Cortex of kidney (tissue), 1 donor: ENCODE measurements around the gene GNG14.
"Not testable (repeated sequence)": the region's sequence is repeated elsewhere in the genome, so short reads cannot be mapped to it uniquely, and the experiment has no call there.

ENCODE experiments used
- DNase-seq: peaks from one replicate; lab custom pipeline; 2025; lab: John Stamatoyannopoulos, UW

The GNG14 gene

GRCh38 chr19:12667731-12668302, 20.0 kb upstream of the GNG14 start:
- DNase-seq: no peak

- DNase-seq: no peak
Measured at GRCh38 chr19:12668346-12668745, 19.5 kb upstream of the GNG14 start.

- DNase-seq: no peak
Measured at GRCh38 chr19:12668932-12669269, 18.9 kb upstream of the GNG14 start.

DNA sequence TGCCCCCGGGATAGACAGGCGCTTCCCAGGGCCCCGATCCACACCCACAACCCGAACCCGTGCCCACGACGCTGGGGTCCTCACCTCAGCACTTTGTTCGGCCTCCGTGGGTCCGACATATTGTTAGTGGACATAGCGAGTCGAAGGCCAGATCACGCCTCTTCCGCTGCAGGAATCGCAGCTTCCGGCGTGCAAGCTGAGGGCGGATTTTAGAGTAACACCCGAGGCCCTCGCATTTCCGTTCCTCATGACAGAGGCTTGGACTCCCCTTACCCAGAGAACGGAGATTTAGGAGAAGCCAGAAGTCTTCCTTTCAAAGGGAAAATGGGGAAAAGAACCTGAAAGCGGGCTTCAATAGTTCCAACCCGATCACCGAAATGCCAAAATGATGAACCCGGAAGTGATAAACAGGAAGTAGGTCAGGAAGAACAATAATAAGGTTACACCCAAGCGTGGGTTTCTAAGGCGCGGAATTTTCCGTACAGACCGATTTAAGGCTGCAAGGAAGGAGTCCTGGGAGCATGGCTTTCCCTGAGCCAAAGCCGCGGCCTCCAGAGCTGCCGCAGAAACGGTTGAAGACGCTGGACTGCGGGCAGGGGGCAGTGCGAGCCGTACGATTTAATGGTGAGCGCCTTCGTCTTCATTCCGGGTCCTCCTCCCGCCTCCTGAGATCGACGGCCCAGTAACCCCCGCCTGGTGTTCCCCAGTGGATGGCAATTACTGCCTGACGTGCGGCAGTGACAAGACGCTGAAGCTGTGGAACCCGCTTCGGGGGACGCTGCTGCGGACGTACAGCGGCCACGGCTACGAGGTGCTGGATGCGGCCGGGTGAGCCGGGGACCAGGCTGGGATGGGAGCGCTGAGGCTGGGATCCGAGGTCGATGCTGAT, 18.3 kb upstream of the GNG14 start:
- DNase-seq: no peak

DNA sequence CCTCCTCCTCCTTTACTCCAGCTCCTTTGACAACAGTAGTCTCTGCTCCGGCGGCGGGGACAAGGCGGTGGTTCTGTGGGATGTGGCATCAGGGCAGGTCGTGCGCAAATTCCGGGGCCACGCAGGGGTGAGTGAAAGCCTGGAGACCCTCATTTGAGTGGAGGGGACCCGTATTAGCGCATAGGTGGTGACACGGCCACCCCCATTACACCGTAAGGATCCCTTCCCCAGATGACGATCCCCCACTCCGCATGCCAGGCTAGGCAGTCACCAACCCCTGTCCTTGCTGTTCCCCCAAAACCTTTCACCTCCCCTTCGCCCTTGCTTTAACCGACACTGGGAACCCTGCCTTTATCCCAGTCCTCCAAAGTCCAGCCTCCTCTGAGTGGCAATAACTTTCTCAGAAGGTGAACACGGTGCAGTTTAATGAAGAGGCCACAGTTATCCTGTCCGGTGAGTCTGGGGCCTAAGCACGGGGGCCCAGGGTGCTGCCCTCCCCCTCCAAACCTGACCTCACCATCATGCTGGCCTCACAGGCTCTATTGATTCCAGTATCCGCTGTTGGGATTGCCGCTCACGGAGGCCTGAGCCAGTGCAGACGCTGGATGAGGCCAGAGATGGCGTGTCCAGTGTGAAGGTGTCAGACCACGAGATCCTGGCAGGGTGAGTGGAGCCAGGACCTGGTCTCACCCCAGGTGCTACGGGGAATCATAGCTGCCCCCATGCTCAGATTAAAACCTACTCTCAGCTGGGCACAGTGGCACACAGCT, 17.5 kb upstream of the GNG14 start:
- no peak for DNase-seq

DNA sequence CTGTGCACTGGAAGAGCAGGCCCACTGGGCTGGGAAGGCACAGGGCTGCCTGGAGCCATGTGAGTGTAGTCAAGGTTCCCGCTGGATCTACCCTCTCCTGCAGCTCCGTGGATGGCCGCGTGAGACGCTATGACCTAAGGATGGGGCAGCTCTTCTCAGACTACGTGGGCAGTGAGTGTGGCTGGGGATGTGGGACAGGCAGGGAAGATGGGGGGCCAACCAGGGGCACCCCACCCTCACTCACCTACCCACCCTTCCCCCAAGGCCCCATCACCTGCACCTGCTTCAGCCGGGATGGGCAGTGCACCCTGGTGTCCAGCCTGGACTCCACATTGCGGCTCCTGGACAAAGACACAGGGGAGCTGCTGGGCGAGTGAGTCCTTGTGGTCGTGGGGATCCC, 15.1 kb upstream of the GNG14 start:
- no peak for DNase-seq

DNA sequence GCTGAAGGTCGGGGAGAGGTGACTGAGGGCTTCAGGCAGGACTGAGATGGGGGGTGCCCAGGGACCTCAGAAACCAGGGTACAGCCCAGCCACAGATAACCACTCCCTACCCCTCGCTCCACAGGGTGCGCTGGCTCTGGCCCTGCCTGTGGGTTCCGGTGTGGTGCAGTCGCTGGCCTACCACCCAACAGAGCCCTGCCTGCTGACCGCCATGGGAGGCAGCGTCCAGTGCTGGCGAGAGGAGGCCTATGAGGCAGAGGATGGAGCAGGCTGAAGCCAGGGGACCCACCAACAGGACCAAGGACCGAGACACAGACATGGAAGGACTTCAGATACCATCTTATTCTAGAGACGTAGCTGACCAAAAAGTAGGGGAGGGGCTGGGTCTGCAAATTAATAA, 12.4 kb upstream of the GNG14 start:
- DNase-seq: no peak

GRCh38 chr19:12675940-12676339, 11.9 kb upstream of the GNG14 start:
- DNase-seq: no peak

DNA sequence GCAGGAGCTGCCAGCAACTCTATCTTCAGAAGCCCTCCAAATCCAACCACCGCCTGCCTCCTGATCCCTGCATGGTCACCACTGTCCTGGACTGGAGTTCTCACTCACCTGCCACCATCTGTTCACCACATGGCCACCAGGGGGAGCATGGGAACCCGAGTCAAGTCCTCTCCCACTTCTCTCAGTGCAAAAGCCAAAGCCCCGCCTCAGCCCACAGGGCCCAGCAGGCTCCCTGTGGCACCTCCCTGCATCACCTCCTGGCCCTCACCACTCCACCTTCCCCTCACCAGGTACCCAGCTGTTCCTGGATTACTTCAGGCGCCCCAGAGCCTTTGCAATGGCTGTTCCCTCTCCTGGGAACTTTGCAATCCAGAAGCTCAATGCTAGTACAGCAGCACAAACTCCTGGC, 11.4 kb upstream of the GNG14 start:
- no peak for DNase-seq

DNA sequence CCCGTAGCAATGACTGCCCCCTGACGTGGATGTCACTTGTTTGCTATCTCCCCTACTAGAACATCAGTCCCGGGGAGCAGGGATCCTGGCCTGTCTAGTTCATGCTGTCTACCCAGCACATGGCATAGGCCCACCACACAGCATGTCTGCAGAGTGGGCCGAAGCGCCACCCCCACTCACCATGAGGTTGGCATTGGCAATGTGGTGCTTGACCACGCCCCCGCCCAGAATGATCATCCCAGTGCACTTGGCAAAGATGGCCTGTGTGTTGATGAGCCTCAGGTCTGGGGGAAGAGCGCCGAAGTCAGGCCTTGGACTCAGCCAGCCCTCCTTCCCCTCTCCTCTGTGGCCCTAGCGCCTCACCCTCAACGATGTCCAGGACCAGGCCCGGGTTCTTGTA, 10.9 kb upstream of the GNG14 start:
- no peak for DNase-seq

DNA sequence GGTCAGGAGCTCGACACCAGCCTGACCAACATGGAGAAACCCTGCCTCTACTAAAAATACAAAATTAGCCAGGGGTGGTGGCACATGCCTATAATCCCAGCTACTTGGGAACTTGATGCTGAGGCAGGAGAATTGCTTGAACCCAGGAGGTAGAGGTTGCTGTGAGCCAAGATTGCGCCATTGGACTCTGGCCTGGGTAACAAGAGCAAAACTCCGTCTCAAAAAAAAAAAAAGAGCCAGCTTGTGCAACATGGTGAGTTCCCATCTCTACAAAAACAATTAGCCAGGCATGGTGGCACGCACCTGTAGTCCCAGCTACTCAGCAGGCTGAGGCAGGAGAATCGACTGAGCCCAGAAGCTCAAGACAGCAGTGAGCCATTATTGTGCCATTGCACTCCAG, 9.8 kb upstream of the GNG14 start:
- not testable (repeated sequence) for DNase-seq

- DNase-seq: no peak
Measured at GRCh38 chr19:12680034-12680433, 7.8 kb upstream of the GNG14 start.

- DNase-seq: no peak
Measured at GRCh38 chr19:12681074-12681987, 6.5 kb upstream of the GNG14 start, which contains the start of gene DHPS. TSS of gene DHPS (minus strand) at chr19:12681880. CDS start at chr19:12681766, 114 bp downstream.

- DNase-seq: no peak
Measured at GRCh38 chr19:12685831-12686230, 2.0 kb upstream of the GNG14 start.

- no peak for DNase-seq
Measured at GRCh38 chr19:12689012-12689411, 1.2 kb downstream of the GNG14 start.

DNA sequence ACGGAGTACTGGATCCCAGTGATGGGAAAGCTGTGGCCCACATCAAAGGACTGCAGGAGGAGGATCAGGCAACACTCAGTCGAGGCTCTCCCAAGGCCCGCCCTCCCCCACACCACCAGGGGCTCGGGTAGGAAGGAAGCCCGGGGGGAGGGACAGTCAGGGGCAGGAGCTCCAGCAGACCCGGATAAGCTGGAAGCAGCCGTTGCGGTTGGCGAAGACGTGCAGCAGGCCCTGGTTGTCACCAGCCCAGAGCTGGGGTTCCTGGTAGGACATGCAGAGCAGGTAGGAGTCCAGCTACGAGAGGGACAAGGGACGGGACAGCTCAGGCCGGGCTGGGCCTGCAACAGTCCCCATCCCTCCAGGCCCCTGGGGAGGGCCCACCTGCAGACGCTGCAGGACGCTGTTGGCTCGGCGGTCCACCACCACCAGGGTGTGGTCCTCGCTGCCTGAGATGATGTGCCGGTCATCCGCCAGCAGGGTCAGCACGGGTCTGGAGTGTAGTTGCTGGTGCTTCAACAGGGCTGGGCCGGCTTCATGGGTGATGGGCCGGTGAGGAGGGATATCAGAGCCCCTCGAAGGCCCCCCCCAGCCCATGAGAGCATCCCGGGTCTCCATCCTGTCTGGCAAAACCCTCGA, 1.9 kb downstream of the GNG14 start:
- DNase-seq: no peak

- DNase-seq: no peak
Measured at GRCh38 chr19:12692960-12693359, 5.2 kb downstream of the GNG14 start.

- no peak for DNase-seq
Measured at GRCh38 chr19:12694641-12695040, 6.8 kb downstream of the GNG14 start.

DNA sequence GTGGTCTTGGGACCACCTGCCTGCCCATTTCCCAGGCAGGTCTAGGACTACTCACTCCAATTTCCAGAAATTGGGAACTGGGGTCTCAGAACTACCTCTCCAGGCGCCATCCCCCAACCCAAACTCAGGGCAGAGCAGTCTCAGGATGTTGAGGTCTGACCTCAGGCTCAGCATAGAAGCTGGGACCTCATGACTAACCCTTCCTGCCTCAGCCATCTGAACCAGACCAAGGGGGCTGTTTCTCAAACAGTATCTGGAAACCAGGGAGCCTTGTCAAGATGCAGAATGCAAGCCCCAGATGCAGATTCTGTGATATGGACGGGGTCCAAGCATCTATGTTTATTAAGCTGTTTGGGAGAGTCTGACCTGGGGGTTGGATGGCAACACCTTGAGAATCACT, 7.3 kb downstream of the GNG14 start:
- no peak for DNase-seq

DNA sequence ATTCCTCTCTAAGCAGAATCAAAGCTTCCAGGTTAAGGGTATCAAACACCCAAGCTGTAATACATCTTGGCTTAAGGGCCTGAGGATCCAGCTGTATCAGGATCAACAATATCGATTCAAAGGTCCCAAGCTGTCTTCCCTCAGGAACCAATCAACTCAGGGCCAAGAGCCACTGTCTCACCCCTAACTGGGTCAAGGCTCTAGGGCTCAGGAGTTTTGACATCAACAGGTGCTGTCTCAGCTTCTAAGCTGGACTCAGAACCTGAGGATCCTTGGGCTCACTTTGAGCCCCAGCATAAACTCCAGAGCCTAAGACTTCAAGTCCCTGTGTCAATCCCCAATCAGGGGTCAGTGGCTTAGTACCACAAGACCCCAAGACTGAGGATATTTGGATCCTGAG, 7.7 kb downstream of the GNG14 start:
- no peak for DNase-seq

DNA sequence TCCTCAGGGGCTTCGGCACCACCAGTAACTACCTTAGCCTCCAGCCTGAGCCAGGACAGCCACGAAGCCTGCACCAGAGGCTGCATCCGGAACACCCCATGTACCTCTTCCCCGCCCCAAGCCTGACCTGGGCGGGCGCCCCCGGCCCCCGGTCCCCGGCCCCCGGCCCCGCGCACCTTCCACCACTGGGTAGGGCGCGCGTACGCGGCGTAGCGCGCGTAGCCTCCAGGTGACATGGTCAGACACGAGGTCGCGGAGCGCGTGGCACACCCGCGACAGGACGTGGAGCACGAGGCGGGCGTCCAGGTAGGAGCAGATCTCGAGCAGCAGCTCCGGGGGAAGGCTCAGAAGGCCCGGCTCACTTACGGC, 8.2 kb downstream of the GNG14 start:
- no peak for DNase-seq
